KG1 (cell line): ENCODE data around the gene ZBTB7A.

Experiments
- DNase-seq: peaks from one replicate; lab custom pipeline; 2025; lab: John Stamatoyannopoulos, UW

The ZBTB7A gene

GRCh38 chr19:4053423-4054324 lies 13.0 kb downstream of the ZBTB7A start:
- DNase-seq: no peak

- no peak for DNase-seq
Measured at GRCh38 chr19:4052993-4053422, 13.7 kb downstream of the ZBTB7A start.

- no peak for DNase-seq
Measured at GRCh38 chr19:4052114-4052992, 14.3 kb downstream of the ZBTB7A start.

- DNase-seq: no peak
Measured at GRCh38 chr19:4051175-4052101, 15.3 kb downstream of the ZBTB7A start.

GRCh38 chr19:4049432-4049831 lies 17.3 kb downstream of the ZBTB7A start:
- no peak for DNase-seq

- no peak for DNase-seq
Measured at GRCh38 chr19:4046946-4047683, 19.6 kb downstream of the ZBTB7A start.

- no peak for DNase-seq
Measured at GRCh38 chr19:4046362-4046691, 20.4 kb downstream of the ZBTB7A start.

- DNase-seq: no peak
Measured at GRCh38 chr19:4045597-4046361, 20.9 kb downstream of the ZBTB7A start.

GRCh38 chr19:4044990-4045465 lies 21.7 kb downstream of the ZBTB7A start:
- DNase-seq: no peak

- no peak for DNase-seq
Measured at GRCh38 chr19:4043966-4044715, 22.6 kb downstream of the ZBTB7A start.

GRCh38 chr19:4043401-4043800 lies 23.3 kb downstream of the ZBTB7A start:
- no peak for DNase-seq

- DNase-seq: no peak
Measured at GRCh38 chr19:4042731-4043082, 24.0 kb downstream of the ZBTB7A start.

GRCh38 chr19:4042064-4042730 lies 24.5 kb downstream of the ZBTB7A start:
- DNase-seq: no peak

GRCh38 chr19:4038661-4039423 lies 27.9 kb downstream of the ZBTB7A start:
- no peak for DNase-seq

- no peak for DNase-seq
Measured at GRCh38 chr19:4038057-4038456, 28.6 kb downstream of the ZBTB7A start.

- DNase-seq: no peak
Measured at GRCh38 chr19:4037301-4037949, 29.3 kb downstream of the ZBTB7A start.

GRCh38 chr19:4036576-4037300 lies 30.0 kb downstream of the ZBTB7A start:
- no peak for DNase-seq
